Cardiac fibroblast (primary cell): Measurements from ENCODE around the gene PIK3AP1.
A peak's percentile ranks its signal among the peaks of the same experiment; 100 is the strongest.
"Not testable (repeated sequence)": the region's sequence is repeated elsewhere in the genome, so short reads cannot be mapped to it uniquely, and the experiment has no call there.

Experiments used
- DNase-seq, 2 donors: peaks; one replicate each; pipeline versions ENCODE4 v3.0.0 to v3.0.0-alpha.2; 2010; ENCODE audit warnings: low read depth in 2 of 2
- H3K4me3 ChIP-seq, 2 donors: replicated peaks in 1 of 2; 1 replicate in 1 of 2; 2 replicates in 1 of 2; pipeline ENCODE4 v1.5.1; 2011; ENCODE audit warnings: low read depth in 2 of 2, low read length in 2 of 2, mild to moderate bottlenecking in 2 of 2, moderate library complexity in 1 of 2
- TF ChIP-seq, protein P1 (sequence below): IDR thresholded peaks from one replicate; pipeline ENCODE4 v1.5.1; 2011; ENCODE audit warnings: low read depth, mild to moderate bottlenecking, low read length, inconsistent platforms

Gene PIK3AP1

DNA sequence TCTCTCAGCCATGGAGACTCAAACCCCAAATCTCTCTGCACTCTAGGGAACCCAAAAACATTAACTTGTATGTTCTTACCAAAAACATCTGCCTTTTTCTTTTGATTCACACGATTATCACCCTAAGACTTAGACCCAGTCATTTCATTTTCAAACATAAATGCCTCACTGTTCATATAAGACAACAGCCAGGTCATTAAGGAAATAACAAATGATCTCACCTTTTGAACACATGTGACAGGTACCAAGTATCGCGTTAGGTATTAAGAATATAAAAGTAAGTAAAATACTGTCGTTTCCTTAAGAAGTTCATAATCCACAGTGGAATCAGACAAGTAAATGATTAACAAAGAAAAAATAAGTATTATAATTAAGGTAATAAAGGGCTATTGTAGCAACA, 142.3 kb downstream of the PIK3AP1 start:
- no peak for DNase-seq
- H3K4me3 ChIP-seq = no peak overlapping the region
- TF ChIP-seq, protein P1, sequence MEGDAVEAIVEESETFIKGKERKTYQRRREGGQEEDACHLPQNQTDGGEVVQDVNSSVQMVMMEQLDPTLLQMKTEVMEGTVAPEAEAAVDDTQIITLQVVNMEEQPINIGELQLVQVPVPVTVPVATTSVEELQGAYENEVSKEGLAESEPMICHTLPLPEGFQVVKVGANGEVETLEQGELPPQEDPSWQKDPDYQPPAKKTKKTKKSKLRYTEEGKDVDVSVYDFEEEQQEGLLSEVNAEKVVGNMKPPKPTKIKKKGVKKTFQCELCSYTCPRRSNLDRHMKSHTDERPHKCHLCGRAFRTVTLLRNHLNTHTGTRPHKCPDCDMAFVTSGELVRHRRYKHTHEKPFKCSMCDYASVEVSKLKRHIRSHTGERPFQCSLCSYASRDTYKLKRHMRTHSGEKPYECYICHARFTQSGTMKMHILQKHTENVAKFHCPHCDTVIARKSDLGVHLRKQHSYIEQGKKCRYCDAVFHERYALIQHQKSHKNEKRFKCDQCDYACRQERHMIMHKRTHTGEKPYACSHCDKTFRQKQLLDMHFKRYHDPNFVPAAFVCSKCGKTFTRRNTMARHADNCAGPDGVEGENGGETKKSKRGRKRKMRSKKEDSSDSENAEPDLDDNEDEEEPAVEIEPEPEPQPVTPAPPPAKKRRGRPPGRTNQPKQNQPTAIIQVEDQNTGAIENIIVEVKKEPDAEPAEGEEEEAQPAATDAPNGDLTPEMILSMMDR = no peak

DNA sequence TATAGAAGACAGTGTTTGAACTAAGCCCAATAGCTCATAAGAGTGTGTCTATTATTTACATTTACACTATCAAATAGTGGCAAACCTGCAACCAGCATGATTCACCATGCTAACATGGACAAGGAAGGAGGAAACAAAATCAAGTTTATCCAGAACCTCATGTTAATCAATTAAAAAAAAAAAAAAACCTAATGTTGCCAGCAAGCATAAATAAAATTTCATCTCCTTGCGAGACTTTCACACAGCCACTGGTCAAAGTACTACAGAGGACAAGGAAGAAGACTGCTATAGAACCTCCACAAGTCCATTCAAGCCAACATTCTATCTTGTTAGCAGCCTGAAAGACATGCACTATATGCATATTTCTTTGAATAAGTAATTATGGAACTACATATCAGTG, 143.2 kb downstream of the PIK3AP1 start:
- no peak for DNase-seq
- H3K4me3 ChIP-seq = no peak overlapping the region
- TF ChIP-seq, protein P1 = no peak

DNA sequence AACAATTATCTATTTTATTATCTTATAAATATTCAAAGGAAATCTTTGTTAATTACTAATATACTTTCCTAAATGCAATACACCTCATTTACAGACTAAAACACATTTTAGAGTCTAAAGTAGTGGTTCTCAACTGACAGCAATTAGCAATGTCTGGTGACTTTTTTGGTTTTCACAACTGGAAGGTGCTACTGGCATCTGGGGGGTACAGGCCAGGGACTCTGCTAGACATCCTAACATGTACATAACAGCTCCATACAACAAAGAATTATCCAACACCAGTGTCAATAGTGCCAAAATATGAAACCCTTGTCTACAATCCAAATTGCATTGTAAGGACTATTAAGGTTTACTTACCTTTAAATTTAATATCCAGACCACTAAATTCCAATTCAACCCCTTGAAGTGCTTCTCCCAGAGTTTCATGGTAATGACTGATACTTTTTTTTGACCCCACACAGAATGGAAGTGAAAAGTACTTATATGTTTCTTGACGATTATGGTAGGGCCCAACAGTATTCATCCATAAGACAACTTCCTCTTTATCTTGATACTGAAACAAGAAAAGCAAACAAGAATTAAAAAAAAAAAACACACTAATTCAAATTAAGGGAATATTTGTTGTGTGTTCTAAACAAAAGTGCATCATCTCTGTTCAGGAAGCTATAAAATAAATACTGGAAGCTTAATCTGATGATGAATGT, 143.9 kb downstream of the PIK3AP1 start:
- no peak for DNase-seq
- TF ChIP-seq, protein P1 = no peak

DNA sequence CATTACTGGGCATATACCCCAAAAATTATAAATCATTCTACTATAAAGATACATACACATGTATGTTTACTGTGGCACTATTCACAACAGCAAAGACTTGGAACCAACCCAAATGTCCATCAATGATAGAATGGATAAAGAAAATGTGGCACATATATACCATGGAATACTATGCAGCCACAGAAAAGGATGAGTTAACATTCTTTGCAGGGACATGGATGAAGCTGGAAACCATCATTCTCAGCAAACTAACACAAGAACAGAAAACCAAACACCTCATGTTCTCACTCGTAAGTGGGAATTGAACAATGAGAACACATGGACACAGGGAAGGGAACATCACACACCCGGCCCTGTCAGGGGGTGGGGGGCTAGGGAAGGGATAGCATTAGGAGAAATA, 145.8 kb downstream of the PIK3AP1 start:
- H3K4me3 ChIP-seq, DNase-seq: not testable (repeated sequence)

More for the DNA sequence above, 143.9 kb downstream of the PIK3AP1 start:
- H3K4me3 ChIP-seq = no peak overlapping the region

DNA sequence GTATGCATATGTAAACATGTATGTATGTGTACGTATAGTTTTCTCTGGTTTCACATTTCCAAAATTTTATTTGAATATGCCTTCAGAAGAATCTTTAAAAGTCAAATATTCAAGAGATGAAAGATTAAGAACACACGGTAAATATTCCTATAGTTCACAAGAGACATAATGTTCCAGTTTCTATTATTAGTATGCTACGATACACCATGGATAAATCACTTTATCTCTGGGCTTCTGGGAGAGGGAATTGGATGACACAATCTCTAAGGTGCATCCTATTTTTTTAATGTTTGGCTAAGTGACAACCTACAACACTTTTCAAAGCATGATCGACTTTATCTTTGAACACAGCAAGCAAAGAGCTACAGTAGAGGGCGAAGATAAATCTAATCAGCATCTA, 147.3 kb downstream of the PIK3AP1 start:
- TF ChIP-seq, protein P1 = no peak
- no peak for DNase-seq
- H3K4me3 ChIP-seq = no peak overlapping the region

DNA sequence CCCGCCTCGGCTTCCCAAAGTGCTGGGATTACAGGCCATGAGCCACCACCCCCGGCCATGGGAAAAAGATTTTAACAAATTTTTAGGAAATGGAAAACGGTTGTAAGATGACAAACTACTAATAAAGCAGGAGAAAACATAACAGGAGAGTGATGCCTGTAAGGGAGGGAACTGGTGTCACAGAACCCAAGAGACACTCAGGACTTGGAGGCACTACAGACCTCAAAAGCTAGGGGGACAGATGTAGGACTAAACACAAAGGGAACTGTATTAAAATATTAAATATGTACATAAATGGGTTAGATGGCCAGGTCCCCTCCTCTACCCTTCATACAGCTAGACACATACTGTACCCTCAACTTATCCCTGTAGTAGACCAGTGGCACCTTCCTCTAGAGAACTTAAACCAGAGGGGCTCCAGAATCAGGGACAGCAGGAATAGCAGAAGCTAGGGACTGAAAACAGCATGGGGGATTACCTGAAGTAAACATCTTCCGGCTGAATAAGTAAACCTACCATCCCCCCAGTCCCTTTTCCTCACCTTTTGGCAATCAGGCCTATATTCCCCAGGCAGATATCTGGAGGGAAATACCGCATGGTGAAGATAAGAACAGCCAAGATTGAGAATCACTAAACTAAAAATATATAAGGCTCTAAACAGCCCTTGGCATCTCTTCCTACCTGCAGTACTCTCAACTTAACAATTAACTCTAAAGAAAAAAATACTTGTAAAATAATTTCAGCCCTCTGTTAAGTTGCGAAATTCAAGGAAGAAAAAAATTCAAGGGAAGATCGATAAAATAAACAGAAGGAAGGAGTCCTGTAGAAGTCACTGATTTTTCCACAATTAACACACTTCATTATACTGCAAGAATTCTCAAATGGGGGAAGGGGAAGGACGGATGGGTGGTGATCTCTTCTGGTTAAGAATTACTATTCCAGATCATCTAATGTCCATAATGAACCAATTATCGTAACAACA, 149.0 kb downstream of the PIK3AP1 start:
- H3K4me3 ChIP-seq = no peak overlapping the region
- TF ChIP-seq, protein P1 = peak; percentile 10
- no peak for DNase-seq

DNA sequence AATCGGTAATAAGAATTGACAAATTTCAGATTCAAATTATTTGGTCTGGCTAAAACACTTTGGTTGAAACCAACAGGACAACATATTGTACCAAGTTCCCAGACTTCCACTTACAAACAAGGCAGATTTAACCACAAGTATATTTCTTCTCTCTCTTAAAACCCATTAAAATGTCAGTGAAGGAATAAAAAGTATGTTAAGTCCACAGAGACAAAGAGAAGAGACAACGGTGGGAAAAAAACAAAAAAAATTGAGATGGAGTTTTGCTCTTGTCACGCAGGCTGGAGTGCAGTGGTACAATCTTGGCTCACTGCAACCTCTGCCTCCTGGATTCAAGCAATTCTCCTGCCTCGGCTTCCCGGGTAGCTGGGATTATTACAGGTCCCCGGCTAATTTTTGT, 149.8 kb downstream of the PIK3AP1 start:
- no peak for DNase-seq
- TF ChIP-seq, protein P1 = no peak
- H3K4me3 ChIP-seq = no peak overlapping the region
